Parathyroid adenoma (tissue), 2 donors: ENCODE results near the gene CSMD2.

Experiments used
- H2AFZ ChIP-seq: fragments of 300-600 bp; sonication (generic); one replicate; pipeline ENCODE4 v1.7.0; 2017; ENCODE audit warnings: antibody characterized with exemption, mild to moderate bottlenecking
- H3K27ac ChIP-seq: fragments of 300-600 bp; sonication (generic); one replicate; pipeline ENCODE4 v1.7.0; 2017
- H3K27me3 ChIP-seq: fragments of 300-600 bp; sonication (generic); one replicate; pipeline ENCODE4 v1.7.0; 2017; ENCODE audit warnings: low read length; ENCODE audit not compliant: control insufficient read depth, insufficient read depth
- H3K36me3 ChIP-seq: fragments of 300-600 bp; sonication (generic); one replicate; pipeline ENCODE4 v1.7.0; 2017; ENCODE audit warnings: low read length; ENCODE audit not compliant: control insufficient read depth, insufficient read depth
- H3K4me1 ChIP-seq: fragments of 300-600 bp; sonication (generic); one replicate; pipeline ENCODE4 v1.7.0; 2017; ENCODE audit warnings: control low read depth
- H3K4me2 ChIP-seq: fragments of 300-600 bp; sonication (generic); one replicate; pipeline ENCODE4 v1.7.0; 2017; ENCODE audit warnings: low read length
- H3K4me3 ChIP-seq: fragments of 300-600 bp; sonication (generic); one replicate; pipeline ENCODE4 v1.7.0; 2017; ENCODE audit warnings: low read depth, low read length
- H3K79me2 ChIP-seq: fragments of 300-600 bp; sonication (generic); one replicate; pipeline ENCODE4 v1.7.0; 2017; ENCODE audit warnings: control low read depth
- H3K9ac ChIP-seq: fragments of 300-600 bp; sonication (generic); one replicate; pipeline ENCODE4 v1.7.0; 2017; ENCODE audit warnings: mild to moderate bottlenecking
- H3K9me3 ChIP-seq: fragments of 300-600 bp; sonication (generic); one replicate; pipeline ENCODE4 v1.7.0; 2017; ENCODE audit warnings: low read length; ENCODE audit not compliant: control insufficient read depth
- TF ChIP-seq, protein P1 (sequence below): fragments of 300-600 bp; sonication (generic); IDR thresholded peaks from one replicate; pipeline ENCODE4 v1.7.0; 2017; ENCODE audit warnings: antibody characterized with exemption, mild to moderate bottlenecking
- donor health status: primary hyperparathyroidism.

Gene CSMD2

DNA sequence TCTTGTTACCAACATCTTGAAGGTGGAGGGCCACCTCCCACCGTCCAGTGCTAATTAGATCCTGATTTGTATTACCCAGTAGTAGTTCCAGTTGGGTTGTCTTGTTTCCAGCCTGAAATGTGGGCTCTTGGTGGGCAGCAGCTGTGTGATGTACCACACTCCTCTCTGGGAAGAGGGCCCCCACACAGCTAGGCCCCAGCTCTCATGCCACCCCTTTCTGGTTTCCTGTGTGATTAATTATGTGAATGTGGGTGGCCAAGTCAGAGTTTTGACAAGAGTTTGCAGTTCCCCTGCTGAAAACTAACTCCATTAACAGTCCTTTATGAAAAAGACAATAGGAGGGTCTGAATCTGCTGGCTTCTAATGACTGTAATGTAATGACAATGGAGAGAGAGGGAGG is 297.3 kb downstream of the CSMD2 start:
- no peak overlapping the region for H2AFZ ChIP-seq
- no peak overlapping the region for H3K27ac ChIP-seq
- H3K4me1 ChIP-seq, result no peaks in the 10 kb centered on the region
- no peak overlapping the region for H3K4me3 ChIP-seq
- H3K9me3 ChIP-seq, result no peaks in the 10 kb centered on the region
- no peak overlapping the region for H3K4me2 ChIP-seq
- H3K9ac ChIP-seq, result no peak overlapping the region
- no peaks in the 10 kb centered on the region for H3K36me3 ChIP-seq
- TF ChIP-seq, protein P1, sequence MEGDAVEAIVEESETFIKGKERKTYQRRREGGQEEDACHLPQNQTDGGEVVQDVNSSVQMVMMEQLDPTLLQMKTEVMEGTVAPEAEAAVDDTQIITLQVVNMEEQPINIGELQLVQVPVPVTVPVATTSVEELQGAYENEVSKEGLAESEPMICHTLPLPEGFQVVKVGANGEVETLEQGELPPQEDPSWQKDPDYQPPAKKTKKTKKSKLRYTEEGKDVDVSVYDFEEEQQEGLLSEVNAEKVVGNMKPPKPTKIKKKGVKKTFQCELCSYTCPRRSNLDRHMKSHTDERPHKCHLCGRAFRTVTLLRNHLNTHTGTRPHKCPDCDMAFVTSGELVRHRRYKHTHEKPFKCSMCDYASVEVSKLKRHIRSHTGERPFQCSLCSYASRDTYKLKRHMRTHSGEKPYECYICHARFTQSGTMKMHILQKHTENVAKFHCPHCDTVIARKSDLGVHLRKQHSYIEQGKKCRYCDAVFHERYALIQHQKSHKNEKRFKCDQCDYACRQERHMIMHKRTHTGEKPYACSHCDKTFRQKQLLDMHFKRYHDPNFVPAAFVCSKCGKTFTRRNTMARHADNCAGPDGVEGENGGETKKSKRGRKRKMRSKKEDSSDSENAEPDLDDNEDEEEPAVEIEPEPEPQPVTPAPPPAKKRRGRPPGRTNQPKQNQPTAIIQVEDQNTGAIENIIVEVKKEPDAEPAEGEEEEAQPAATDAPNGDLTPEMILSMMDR, result no peak
- no peaks in the 10 kb centered on the region for H3K79me2 ChIP-seq
- no peaks in the 10 kb centered on the region for H3K27me3 ChIP-seq

DNA sequence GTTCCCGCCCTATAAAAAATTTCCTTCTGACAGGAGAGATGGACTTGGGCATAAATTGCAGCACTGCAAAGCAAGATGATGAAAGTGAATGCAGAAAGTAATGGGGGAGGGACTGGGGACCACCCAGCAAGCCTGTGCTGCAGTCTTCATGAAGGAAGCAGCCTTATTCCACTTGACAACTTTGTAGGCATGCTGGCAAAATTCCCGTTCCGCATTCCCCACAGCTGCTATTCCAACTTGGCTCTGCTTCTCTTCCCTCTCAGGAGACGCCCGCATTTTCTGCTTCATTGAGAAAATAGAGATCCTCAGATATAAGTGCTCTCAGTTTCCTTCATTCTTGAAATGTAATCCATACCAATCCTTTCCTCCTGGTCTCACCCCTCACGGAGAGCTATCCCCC is 298.7 kb downstream of the CSMD2 start:
- H3K9me3 ChIP-seq, result no peaks in the 10 kb centered on the region
- no peak overlapping the region for H3K9ac ChIP-seq
- H2AFZ ChIP-seq, result no peak overlapping the region
- H3K4me1 ChIP-seq, result no peaks in the 10 kb centered on the region
- TF ChIP-seq, protein P1, result no peak
- no peak overlapping the region for H3K4me3 ChIP-seq
- H3K79me2 ChIP-seq, result no peaks in the 10 kb centered on the region
- no peak overlapping the region for H3K27ac ChIP-seq
- no peaks in the 10 kb centered on the region for H3K36me3 ChIP-seq
- H3K4me2 ChIP-seq, result no peak overlapping the region
- no peaks in the 10 kb centered on the region for H3K27me3 ChIP-seq

DNA sequence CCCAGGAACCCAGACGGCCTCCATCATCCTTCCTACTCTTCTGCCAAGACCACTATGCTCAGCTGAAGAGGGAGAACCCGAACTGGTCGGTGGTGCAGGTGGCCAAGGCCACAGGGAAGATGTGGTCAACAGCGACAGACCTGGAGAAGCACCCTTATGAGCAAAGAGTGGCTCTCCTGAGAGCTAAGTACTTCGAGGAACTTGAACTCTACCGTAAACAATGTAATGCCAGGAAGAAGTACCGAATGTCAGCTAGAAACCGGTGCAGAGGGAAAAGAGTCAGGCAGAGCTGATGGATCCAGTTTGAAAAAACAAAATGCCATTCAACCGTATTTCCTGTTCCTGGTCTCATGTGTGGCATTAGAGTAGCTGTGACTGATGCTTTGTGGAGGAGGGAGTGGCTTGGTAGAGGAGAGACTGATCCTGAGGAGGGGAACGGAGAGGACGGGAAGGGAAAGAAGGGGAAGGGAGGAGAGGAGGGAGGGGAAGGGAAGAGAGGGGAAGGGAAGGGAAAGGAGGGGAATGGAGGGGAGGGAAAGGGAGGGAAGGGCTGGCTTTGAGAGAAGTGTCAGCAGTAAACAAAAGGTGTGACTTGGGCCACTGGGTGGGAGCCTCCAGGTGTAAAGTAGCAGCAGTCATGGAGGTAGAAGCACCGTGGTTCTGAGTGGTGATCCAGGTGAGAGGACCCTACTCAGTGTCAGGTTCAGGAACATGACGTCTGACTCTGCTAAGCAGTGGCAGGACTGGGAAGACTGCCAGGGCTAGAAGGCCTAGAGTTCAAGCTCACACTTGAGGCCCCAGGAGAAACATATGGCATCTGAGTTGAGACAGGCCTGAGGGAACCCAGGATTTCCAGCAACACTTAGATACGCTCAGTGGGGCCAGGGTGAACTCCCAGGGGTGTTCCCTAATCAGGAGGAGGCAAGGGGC is 300.3 kb downstream of the CSMD2 start:
- Histone ChIP-seq H2AFZ (no peak overlapping the region), H3K9ac (no peak overlapping the region), H3K4me1 (no peaks in the 10 kb centered on the region), H3K9me3 (no peaks in the 10 kb centered on the region), H3K27me3 (no peaks in the 10 kb centered on the region), H3K4me2 (no peak overlapping the region), H3K79me2 (no peaks in the 10 kb centered on the region), H3K27ac (no peak overlapping the region), H3K36me3 (no peaks in the 10 kb centered on the region), H3K4me3 (no peak overlapping the region)
- TF ChIP-seq, protein P1, result no peak

GRCh38 chr1:33863779-33864178 is 301.3 kb downstream of the CSMD2 start, which contains the start of gene HMGB4:
HMGB4 (plus strand) TSS chr1:33864079; CDS start chr1:33864192, 113 bp downstream.
- Histone ChIP-seq H3K4me1 (no peaks in the 10 kb centered on the region), H3K79me2 (no peaks in the 10 kb centered on the region), H3K36me3 (no peaks in the 10 kb centered on the region), H2AFZ (no peak within 1 kb of the TSS), H3K9ac (no peak within 1 kb of the TSS), H3K27ac (no peak within 1 kb of the TSS), H3K9me3 (no peaks in the 10 kb centered on the region), H3K27me3 (no peaks in the 10 kb centered on the region), H3K4me2 (no peak within 1 kb of the TSS), H3K4me3 (no peak within 1 kb of the TSS)
- TF ChIP-seq, protein P1, result no peak
